Thyroid gland (tissue), 4 donors: Measurements from ENCODE around the gene NPAS4. TPM values are rescaled to one million over a fixed set of nuclear protein-coding genes. Genes with fewer than 3 reads are reported as not detected.

Experiments used
- DNase-seq, 2 donors: peaks; one replicate each; pipeline ENCODE4 v3.0.0-alpha.2; 2019
- H3K27ac ChIP-seq, 3 donors: fragments of 200-600 bp; sonication (generic); 1 replicate in 2 of 3; 2 replicates in 1 of 3; pipeline ENCODE4 v1.5.1; 2016 to 2019; ENCODE audit warnings: mild to moderate bottlenecking in 1 of 3, moderate library complexity in 1 of 3
- H3K27me3 ChIP-seq: fragments of 200-600 bp; sonication (generic); one replicate; pipeline ENCODE4 v1.5.1; 2019
- H3K36me3 ChIP-seq, 2 donors: fragments of 200-600 bp; sonication (generic); one replicate each; pipeline ENCODE4 v1.5.1; 2016 to 2019
- H3K4me1 ChIP-seq, 2 donors: fragments of 200-600 bp; sonication (generic); one replicate each; pipeline ENCODE4 v1.5.1; 2017 to 2019
- H3K4me3 ChIP-seq, 3 donors: fragments of 200-600 bp; sonication (generic); replicated peaks in 1 of 3; 1 replicate in 2 of 3; 2 replicates in 1 of 3; pipeline ENCODE4 v1.5.1; 2016; ENCODE audit warnings: mild to moderate bottlenecking in 1 of 3
- H3K9me3 ChIP-seq: fragments of 200-600 bp; sonication (generic); one replicate; pipeline ENCODE4 v1.5.1; 2017
- POLR2A ChIP-seq, 2 donors: fragments of 450-650 bp; IDR thresholded peaks; one replicate each; pipeline ENCODE4 v1.6.1; 2017; ENCODE audit warnings: antibody characterized with exemption in 2 of 2, mild to moderate bottlenecking in 2 of 2, moderate library complexity in 1 of 2
- WGBS, 2 donors: methylation state at CpG; one replicate each; pipeline ENCODE4 v1.1.5; 2017; 5-methylcytosine and 5-hydroxymethylcytosine counted together
- intact Hi-C: fragments of 100-400 bp; cut with DNase I; formaldehyde crosslinking; loops from one replicate; pipeline ENCODE4 v1.15.1; 2023
- total RNA-seq, 4 donors: library from RNA; depleted of rRNA; stranded (reverse); fragments of >200 nt; gene quantifications; one replicate each; pipeline ENCODE4 v1.2.3, GENCODE V29; 2016
- TF ChIP-seq, protein P1 (sequence below), 6 experiments: fragments of 200-600 bp in 3 of 6; fragments of 450-650 bp in 3 of 6; sonication (generic) in 3 of 6; IDR thresholded peaks; one replicate each; pipeline ENCODE4 v1.5.1; 2016 to 2019; ENCODE audit warnings: antibody characterized with exemption in 6 of 6, mild to moderate bottlenecking in 2 of 6, inconsistent platforms in 1 of 6, moderate library complexity in 1 of 6

NPAS4 gene
- total RNA-seq, 4 donors from 2014 or later, result not detected

DNA sequence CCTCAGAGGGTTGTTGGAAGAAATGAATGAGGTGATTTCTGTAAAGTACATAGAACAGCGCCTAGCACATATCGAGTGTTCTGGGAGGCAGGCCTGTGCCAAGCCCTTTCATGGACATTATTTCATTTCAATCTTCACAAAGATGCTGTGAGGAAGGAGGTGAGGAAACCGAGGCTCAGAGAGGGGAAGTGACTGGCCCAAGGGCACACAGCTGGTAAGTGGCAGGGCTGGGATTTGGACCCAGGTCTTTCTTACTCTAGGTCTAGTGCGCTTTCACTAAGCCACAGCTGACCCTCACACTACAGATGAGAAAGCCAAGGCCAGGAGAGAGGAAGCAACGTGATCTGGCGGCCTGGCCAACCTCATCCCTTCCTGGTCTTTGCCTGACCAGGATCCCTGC lies 47.9 kb downstream of the NPAS4 start:
- no peaks in the 10 kb centered on the region for H3K27me3 ChIP-seq
- no peak for TF ChIP-seq POLR2A (IDR thresholded peaks at IDR 0.05)
- TF ChIP-seq, protein P1, sequence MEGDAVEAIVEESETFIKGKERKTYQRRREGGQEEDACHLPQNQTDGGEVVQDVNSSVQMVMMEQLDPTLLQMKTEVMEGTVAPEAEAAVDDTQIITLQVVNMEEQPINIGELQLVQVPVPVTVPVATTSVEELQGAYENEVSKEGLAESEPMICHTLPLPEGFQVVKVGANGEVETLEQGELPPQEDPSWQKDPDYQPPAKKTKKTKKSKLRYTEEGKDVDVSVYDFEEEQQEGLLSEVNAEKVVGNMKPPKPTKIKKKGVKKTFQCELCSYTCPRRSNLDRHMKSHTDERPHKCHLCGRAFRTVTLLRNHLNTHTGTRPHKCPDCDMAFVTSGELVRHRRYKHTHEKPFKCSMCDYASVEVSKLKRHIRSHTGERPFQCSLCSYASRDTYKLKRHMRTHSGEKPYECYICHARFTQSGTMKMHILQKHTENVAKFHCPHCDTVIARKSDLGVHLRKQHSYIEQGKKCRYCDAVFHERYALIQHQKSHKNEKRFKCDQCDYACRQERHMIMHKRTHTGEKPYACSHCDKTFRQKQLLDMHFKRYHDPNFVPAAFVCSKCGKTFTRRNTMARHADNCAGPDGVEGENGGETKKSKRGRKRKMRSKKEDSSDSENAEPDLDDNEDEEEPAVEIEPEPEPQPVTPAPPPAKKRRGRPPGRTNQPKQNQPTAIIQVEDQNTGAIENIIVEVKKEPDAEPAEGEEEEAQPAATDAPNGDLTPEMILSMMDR (IDR thresholded peaks at IDR 0.05), result no peak
- intact Hi-C loops, result no loop called here
- peaks cover 0 to 1% of the 10 kb centered on the region in 2 donors for H3K36me3 ChIP-seq
- 92 to 95% methylated on average over 6 of the region's 6 CpGs for WGBS, 2 donors
- H3K4me1 ChIP-seq, result peaks cover 4 to 9% of the 10 kb centered on the region in 2 donors
- H3K4me3 ChIP-seq, result no peak overlapping the region
- no peak overlapping the region for H3K27ac ChIP-seq
- no peak for DNase-seq
- no peaks in the 10 kb centered on the region for H3K9me3 ChIP-seq

DNA sequence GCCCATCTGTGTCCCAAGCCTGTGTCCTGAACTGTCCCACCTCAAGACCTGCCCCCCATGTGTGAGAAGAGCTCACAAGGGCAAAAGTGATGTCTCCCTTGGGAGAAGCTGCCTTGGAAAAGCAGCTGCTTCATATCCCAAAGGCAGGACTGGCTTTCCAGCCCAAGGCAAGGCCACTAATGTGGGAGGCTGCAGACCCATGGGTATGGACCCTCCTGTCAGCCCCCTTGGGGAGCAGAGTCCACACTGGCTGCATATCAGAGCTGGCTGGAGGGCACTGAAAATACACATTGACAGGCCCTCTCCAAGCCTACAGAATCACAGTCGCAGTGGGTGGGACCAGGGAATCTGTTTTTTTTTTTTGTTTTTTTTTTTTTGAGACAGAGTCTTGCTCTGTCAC lies 48.6 kb downstream of the NPAS4 start:
- 90 to 96% methylated on average over 1 of the region's 1 CpG for WGBS, 2 donors
- Histone ChIP-seq H3K9me3 (no peaks in the 10 kb centered on the region), H3K27me3 (no peaks in the 10 kb centered on the region), H3K27ac (no peak overlapping the region), H3K36me3 (peaks cover 0 to 8% of the 10 kb centered on the region in 2 donors), H3K4me1 (peaks cover 4 to 9% of the 10 kb centered on the region in 2 donors), H3K4me3 (no peak overlapping the region)
- no peak for DNase-seq
- TF ChIP-seq POLR2A (IDR thresholded peaks at IDR 0.05), result no peak
- TF ChIP-seq, protein P1 (IDR thresholded peaks at IDR 0.05), result no peak
- intact Hi-C loops, result no loop called here

DNA sequence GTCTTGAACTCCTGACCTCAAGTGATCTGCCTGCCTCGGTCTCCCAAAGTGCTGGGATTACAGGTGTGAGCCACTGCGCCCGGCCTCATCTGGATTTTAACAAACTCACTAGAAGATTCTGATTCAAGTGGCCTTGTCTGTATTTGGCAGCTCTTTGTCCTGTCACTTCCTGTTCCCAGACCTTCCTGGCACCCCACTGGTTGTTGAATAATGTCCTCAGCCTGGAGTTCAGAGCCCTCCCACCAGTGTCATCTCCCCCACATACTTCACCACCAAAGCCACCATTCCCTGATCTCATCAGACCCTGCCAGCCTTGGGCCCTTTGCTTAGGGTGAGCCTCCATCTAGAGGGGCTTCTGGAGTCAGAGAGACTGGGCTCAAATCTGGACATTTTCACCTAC lies 49.2 kb downstream of the NPAS4 start:
- Histone ChIP-seq H3K4me1 (peaks cover 4 to 9% of the 10 kb centered on the region in 2 donors), H3K4me3 (no peak overlapping the region), H3K9me3 (no peaks in the 10 kb centered on the region), H3K27ac (no peak overlapping the region), H3K36me3 (peaks cover 0 to 11% of the 10 kb centered on the region in 2 donors), H3K27me3 (no peaks in the 10 kb centered on the region)
- 94 to 98% methylated on average over 3 of the region's 3 CpGs for WGBS, 2 donors
- intact Hi-C loops, result no loop called here
- DNase-seq, result no peak
- TF ChIP-seq POLR2A (IDR thresholded peaks at IDR 0.05), result no peak
- TF ChIP-seq, protein P1 (IDR thresholded peaks at IDR 0.05), result no peak

DNA sequence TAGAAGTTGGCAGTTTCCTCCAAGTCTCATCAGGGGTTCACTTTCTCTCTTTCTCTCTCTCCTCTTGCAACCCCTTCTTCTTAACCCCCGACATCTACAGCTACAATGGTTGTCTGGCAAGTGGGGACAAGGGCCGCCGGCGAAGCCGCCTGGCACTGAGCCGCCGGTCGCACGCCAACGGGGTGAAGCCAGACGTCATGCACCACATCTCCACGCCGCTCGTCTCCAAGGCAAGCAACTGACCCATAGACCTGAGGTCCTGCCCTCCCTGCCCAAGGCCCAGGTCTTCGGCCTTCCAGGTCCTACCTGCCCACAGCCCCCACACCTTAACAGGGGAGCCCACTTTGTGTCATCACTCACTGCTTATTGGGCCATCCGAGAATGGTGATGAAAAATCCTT lies 50.3 kb downstream of the NPAS4 start:
- Histone ChIP-seq H3K4me1 (peaks cover 4 to 9% of the 10 kb centered on the region in 2 donors), H3K27me3 (no peaks in the 10 kb centered on the region), H3K9me3 (no peaks in the 10 kb centered on the region), H3K36me3 (peaks cover 0 to 12% of the 10 kb centered on the region in 2 donors), H3K4me3 (no peak overlapping the region), H3K27ac (no peak overlapping the region)
- TF ChIP-seq, protein P1 (IDR thresholded peaks at IDR 0.05), result no peak
- no peak for TF ChIP-seq POLR2A (IDR thresholded peaks at IDR 0.05)
- WGBS, 2 donors, result 88 to 94% methylated on average over 16 of the region's 16 CpGs
- no peak for DNase-seq
- intact Hi-C loops, result no loop called here

DNA sequence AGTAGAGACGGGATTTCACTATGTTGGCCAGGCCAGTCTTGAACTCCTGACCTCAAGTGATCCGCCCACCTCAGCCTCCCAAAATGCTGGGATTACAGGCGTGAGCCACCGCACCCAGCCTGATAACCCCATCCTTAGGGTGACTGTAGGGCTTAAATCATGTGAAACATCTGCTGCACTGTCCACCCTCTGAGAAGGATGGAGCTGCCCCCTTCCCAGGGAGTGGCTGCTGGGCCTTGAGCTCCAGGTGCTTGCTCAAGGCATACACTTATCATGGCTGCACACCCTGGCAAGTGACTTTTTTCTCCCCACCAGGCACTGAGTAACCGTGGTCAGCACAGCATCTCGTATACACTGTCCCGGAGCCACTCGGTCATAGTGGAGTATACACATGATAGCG lies 51.2 kb downstream of the NPAS4 start:
- TF ChIP-seq, protein P1 (IDR thresholded peaks at IDR 0.05), result no peak
- TF ChIP-seq POLR2A (IDR thresholded peaks at IDR 0.05), result no peak
- WGBS, 2 donors, result 92 to 96% methylated on average over 9 of the region's 9 CpGs
- Histone ChIP-seq H3K27ac (no peak overlapping the region), H3K9me3 (no peaks in the 10 kb centered on the region), H3K4me1 (peaks cover 4 to 9% of the 10 kb centered on the region in 2 donors), H3K36me3 (peaks cover 0 to 12% of the 10 kb centered on the region in 2 donors), H3K4me3 (no peak overlapping the region), H3K27me3 (no peaks in the 10 kb centered on the region)
- no peak for DNase-seq
- intact Hi-C loops, result no loop called here
